CD4-positive, alpha-beta memory T cell (primary cell): ENCODE measurements around the gene SP3. TPM values are rescaled to one million over a fixed set of nuclear protein-coding genes. Genes with fewer than 3 reads are reported as not detected.
A peak's percentile ranks its signal among the peaks of the same experiment; 100 is the strongest.

Experiments
- CTCF ChIA-PET: fragments of 350-600 bp; sonication (Branson Sonifier 250); formaldehyde crosslinking; loops from one replicate; lab custom pipeline; 2021; ENCODE audit warnings: inconsistent platforms; ENCODE audit not compliant: partially characterized antibody; lab: Charles Lee
- POLR2A ChIA-PET: fragments of 350-600 bp; sonication (Branson Sonifier 250); formaldehyde crosslinking; loops from one replicate; lab custom pipeline; 2021; ENCODE audit not compliant: partially characterized antibody; lab: Charles Lee
- DNase-seq, 5 donors: peaks; one replicate each; pipeline versions ENCODE4 v3.0.0 to v3.0.0-alpha.2; 2020 to 2022; ENCODE audit warnings: mixed read lengths in 1 of 5
- H3K27ac ChIP-seq: one replicate; pipeline ENCODE4 v1.7.0; 2013; ENCODE audit warnings: low read depth, low read length
- H3K27me3 ChIP-seq: 2 replicates; pipeline ENCODE4 v1.7.0; 2013; ENCODE audit warnings: mild to moderate bottlenecking, low read length, moderate library complexity; ENCODE audit not compliant: insufficient read depth
- H3K36me3 ChIP-seq: 2 replicates; pipeline ENCODE4 v1.7.0; 2013; ENCODE audit warnings: mild to moderate bottlenecking, low read length, moderate library complexity; ENCODE audit not compliant: insufficient read depth
- H3K4me1 ChIP-seq: 2 replicates; pipeline ENCODE4 v1.7.0; 2013; ENCODE audit warnings: mild to moderate bottlenecking, low read length, moderate library complexity; ENCODE audit not compliant: insufficient read depth
- H3K4me3 ChIP-seq, 2 donors: one replicate each; pipeline ENCODE4 v1.7.0; 2013; ENCODE audit warnings: low read length in 2 of 2, mild to moderate bottlenecking in 1 of 2
- H3K9me3 ChIP-seq, 2 donors: one replicate each; pipeline ENCODE4 v1.7.0; 2013; ENCODE audit warnings: low read length in 2 of 2, control low read depth in 1 of 2; ENCODE audit not compliant: control insufficient read depth in 1 of 2
- H3K27ac Mint-ChIP-seq, 7 donors: one replicate each; pipeline ENCODE4 v1.8.0; 2020 to 2021; ENCODE audit warnings: mixed read lengths in 7 of 7, mild to moderate bottlenecking in 6 of 7, inconsistent platforms in 3 of 7, moderate library complexity in 3 of 7
- H3K27me3 Mint-ChIP-seq, 2 donors: one replicate each; pipeline ENCODE4 v1.8.0; 2020 to 2021; ENCODE audit warnings: mixed read lengths in 2 of 2
- H3K36me3 Mint-ChIP-seq, 2 donors: one replicate each; pipeline ENCODE4 v1.8.0; 2020 to 2021; ENCODE audit warnings: mixed read lengths in 2 of 2, inconsistent platforms in 1 of 2, mild to moderate bottlenecking in 1 of 2
- H3K4me1 Mint-ChIP-seq, 4 donors: one replicate each; pipeline ENCODE4 v1.8.0; 2020 to 2021; ENCODE audit warnings: mixed read lengths in 4 of 4, mild to moderate bottlenecking in 1 of 4
- H3K4me3 Mint-ChIP-seq, 8 donors: one replicate each; pipeline ENCODE4 v1.8.0; 2020 to 2021; ENCODE audit warnings: mixed read lengths in 8 of 8, mild to moderate bottlenecking in 7 of 8, moderate library complexity in 6 of 8, inconsistent platforms in 3 of 8
- H3K9me3 Mint-ChIP-seq, 8 donors: one replicate each; pipeline ENCODE4 v1.8.0; 2020 to 2021; ENCODE audit warnings: mixed read lengths in 8 of 8, mild to moderate bottlenecking in 5 of 8, inconsistent platforms in 3 of 8, moderate library complexity in 1 of 8
- intact Hi-C: fragments of 100-400 bp; cut with micrococcal nuclease; formaldehyde crosslinking; loops from one replicate; pipeline ENCODE4 v1.15.1; 2023
- polyA plus RNA-seq, 2 donors: library from polyadenylated mRNA; unstranded; fragments of 300-500 nt; fragmentation: Illumina TruSeq; gene quantifications; one replicate each; pipeline ENCODE4 v1.2.3, GENCODE V29; 2021
- total RNA-seq, 2 experiments: library from RNA; stranded (reverse); gene quantifications; one replicate each; pipeline ENCODE4 v1.2.3, GENCODE V29; 2021

Gene SP3
- total and polyA plus RNA-seq, 4 experiments from 2014 or later = 55.5 to 130 (median 100) TPM

- no peaks in the 10 kb centered on the region for H3K36me3 Mint-ChIP-seq
- intact Hi-C loops = no loop called here
- peaks cover 0 to under 1% (median 0%) of the 10 kb centered on the region in 8 donors for H3K9me3 Mint-ChIP-seq
- ChIA-PET POLR2A (no interaction called here), CTCF (no interaction called here)
- H3K4me1 ChIP-seq = no peaks in the 10 kb centered on the region
- H3K9me3 ChIP-seq = no peaks in the 10 kb centered on the region
- no peak overlapping the region for H3K4me3 ChIP-seq
- no peak overlapping the region for H3K27ac Mint-ChIP-seq
- H3K4me3 Mint-ChIP-seq = no peak overlapping the region
- no peak for DNase-seq
- H3K4me1 Mint-ChIP-seq = no peaks in the 10 kb centered on the region
- H3K36me3 ChIP-seq = no peaks in the 10 kb centered on the region
- no peaks in the 10 kb centered on the region for H3K27me3 ChIP-seq
- no peak overlapping the region for H3K27ac ChIP-seq
- peaks cover 3 to 5% of the 10 kb centered on the region in 2 donors for H3K27me3 Mint-ChIP-seq
These were observed 16.3 kb upstream of the SP3 start for GRCh38 chr2:173981520-173981919.

- no peaks in the 10 kb centered on the region for H3K27me3 ChIP-seq
- H3K27ac ChIP-seq = no peak overlapping the region
- H3K4me3 ChIP-seq = no peak overlapping the region
- ChIA-PET CTCF (no interaction called here), POLR2A (interaction anchor here (1.3 kb wide), 1 partner anchor 14 kb away, joined by 5 read pairs; no protein-coding TSS in a partner anchor)
- H3K36me3 ChIP-seq = no peaks in the 10 kb centered on the region
- no peaks in the 10 kb centered on the region for H3K36me3 Mint-ChIP-seq
- H3K27me3 Mint-ChIP-seq = peaks cover 6 to 9% of the 10 kb centered on the region in 2 donors
- no peaks in the 10 kb centered on the region for H3K4me1 Mint-ChIP-seq
- H3K9me3 Mint-ChIP-seq = no peaks in the 10 kb centered on the region
- intact Hi-C loops = no loop called here
- H3K4me3 Mint-ChIP-seq = no peak overlapping the region
- DNase-seq = no peak
- no peaks in the 10 kb centered on the region for H3K9me3 ChIP-seq
- H3K4me1 ChIP-seq = no peaks in the 10 kb centered on the region
- H3K27ac Mint-ChIP-seq = no peak overlapping the region
These were observed 14.7 kb upstream of the SP3 start for GRCh38 chr2:173979751-173980351.

- ChIA-PET POLR2A (no interaction called here), CTCF (interaction anchor here (0.5 kb wide), 1 partner anchor 466 kb away, joined by 4 read pairs; no protein-coding TSS in a partner anchor)
- no peak for DNase-seq
These were observed 13.3 kb upstream of the SP3 start for GRCh38 chr2:173978447-173978846.

GRCh38 chr2:173972636-173973035 is 7.5 kb upstream of the SP3 start:
- intact Hi-C loops = no loop called here
- no peaks in the 10 kb centered on the region for H3K36me3 Mint-ChIP-seq
- no peak for DNase-seq
- H3K9me3 Mint-ChIP-seq = no peaks in the 10 kb centered on the region
- H3K4me3 ChIP-seq = no peak overlapping the region
- H3K4me1 Mint-ChIP-seq = peaks cover 0 to 2% (median 0%) of the 10 kb centered on the region in 4 donors
- no peaks in the 10 kb centered on the region for H3K36me3 ChIP-seq
- no peaks in the 10 kb centered on the region for H3K4me1 ChIP-seq
- POLR2A ChIA-PET = no interaction called here
- no peak overlapping the region for H3K27ac ChIP-seq
- CTCF ChIA-PET = no interaction called here
- no peak overlapping the region for H3K4me3 Mint-ChIP-seq
- peaks cover 2 to 8% of the 10 kb centered on the region in 2 donors for H3K27me3 Mint-ChIP-seq
- no peaks in the 10 kb centered on the region for H3K9me3 ChIP-seq
- no peaks in the 10 kb centered on the region for H3K27me3 ChIP-seq
- no peak overlapping the region for H3K27ac Mint-ChIP-seq

More at GRCh38 chr2:173978447-173978846, 13.3 kb upstream of the SP3 start:
- no peak overlapping the region for H3K4me3 ChIP-seq
- H3K36me3 ChIP-seq = no peaks in the 10 kb centered on the region
- Mint-ChIP-seq H3K4me3 (no peak overlapping the region), H3K9me3 (no peaks in the 10 kb centered on the region), H3K27me3 (peaks cover 6 to 10% of the 10 kb centered on the region in 2 donors), H3K36me3 (no peaks in the 10 kb centered on the region), H3K27ac (no peak overlapping the region), H3K4me1 (no peaks in the 10 kb centered on the region)
- intact Hi-C loops = no loop called here
- no peaks in the 10 kb centered on the region for H3K9me3 ChIP-seq
- no peaks in the 10 kb centered on the region for H3K4me1 ChIP-seq
- no peak overlapping the region for H3K27ac ChIP-seq
- no peaks in the 10 kb centered on the region for H3K27me3 ChIP-seq

GRCh38 chr2:173972165-173972564 is 7.0 kb upstream of the SP3 start:
- H3K27ac Mint-ChIP-seq = no peak overlapping the region

GRCh38 chr2:173970516-173970924 is 5.3 kb upstream of the SP3 start:
- no peaks in the 10 kb centered on the region for H3K36me3 ChIP-seq
- H3K9me3 ChIP-seq = no peaks in the 10 kb centered on the region
- H3K4me1 ChIP-seq = peaks cover 10% of the 10 kb centered on the region
- no peaks in the 10 kb centered on the region for H3K9me3 Mint-ChIP-seq
- no peak for DNase-seq
- no peak overlapping the region for H3K4me3 Mint-ChIP-seq
- intact Hi-C loops = no loop called here
- peaks cover 0 to 5% of the 10 kb centered on the region in 2 donors for H3K36me3 Mint-ChIP-seq
- H3K27me3 ChIP-seq = no peaks in the 10 kb centered on the region
- no peak overlapping the region for H3K27ac ChIP-seq
- POLR2A ChIA-PET = interaction anchor here (0.7 kb wide), 1 partner anchor 21 kb away, joined by 3 read pairs; no protein-coding TSS in a partner anchor
- H3K4me3 ChIP-seq = no peak overlapping the region
- CTCF ChIA-PET = interaction anchor here (0.5 to 1.0 kb wide), 2 partner anchors 41 to 77 kb away, joined by 3 read pairs; no protein-coding TSS in a partner anchor
- peaks cover 9 to 16% (median 14%) of the 10 kb centered on the region in 4 donors for H3K4me1 Mint-ChIP-seq
- H3K27me3 Mint-ChIP-seq = peaks cover 2 to 5% of the 10 kb centered on the region in 2 donors
- H3K27ac Mint-ChIP-seq = peak overlapping the region in 1 of 7 donors; percentile 30

More at GRCh38 chr2:173972165-173972564, 7.0 kb upstream of the SP3 start:
- CTCF ChIA-PET = no interaction called here
- no peak overlapping the region for H3K27ac ChIP-seq
- no peak overlapping the region for H3K4me3 ChIP-seq
- intact Hi-C loops = no loop called here
- peaks cover 0 to 2% (median under 1%) of the 10 kb centered on the region in 4 donors for H3K4me1 Mint-ChIP-seq
- no peaks in the 10 kb centered on the region for H3K36me3 Mint-ChIP-seq
- peaks cover 2 to 8% of the 10 kb centered on the region in 2 donors for H3K27me3 Mint-ChIP-seq
- no peaks in the 10 kb centered on the region for H3K4me1 ChIP-seq
- H3K27me3 ChIP-seq = no peaks in the 10 kb centered on the region
- POLR2A ChIA-PET = no interaction called here
- H3K9me3 Mint-ChIP-seq = no peaks in the 10 kb centered on the region
- DNase-seq = no peak
- no peaks in the 10 kb centered on the region for H3K36me3 ChIP-seq
- no peaks in the 10 kb centered on the region for H3K9me3 ChIP-seq
- H3K4me3 Mint-ChIP-seq = no peak overlapping the region

GRCh38 chr2:173969886-173970285 is 4.7 kb upstream of the SP3 start:
- H3K4me1 Mint-ChIP-seq = peaks cover 9 to 20% (median 15%) of the 10 kb centered on the region in 4 donors
- peaks cover under 1 to 2% of the 10 kb centered on the region in 2 donors for H3K27me3 Mint-ChIP-seq
- POLR2A ChIA-PET = no interaction called here
- peaks cover 0 to 2% (median 0%) of the 10 kb centered on the region in 8 donors for H3K9me3 Mint-ChIP-seq
- CTCF ChIA-PET = interaction anchor here (1.0 kb wide), 1 partner anchor 42 kb away, joined by 3 read pairs; no protein-coding TSS in a partner anchor
- no peak for DNase-seq
- intact Hi-C loops = loop anchor here (10.0 kb wide), 1 partner anchor 625 kb away; the partner anchor contains the start of gene WIPF1
- H3K27ac ChIP-seq = no peak overlapping the region
- no peaks in the 10 kb centered on the region for H3K36me3 ChIP-seq
- H3K4me3 ChIP-seq = no peak overlapping the region
- H3K4me3 Mint-ChIP-seq = no peak overlapping the region
- no peak overlapping the region for H3K27ac Mint-ChIP-seq
- peaks cover 10% of the 10 kb centered on the region for H3K4me1 ChIP-seq
- H3K9me3 ChIP-seq = no peaks in the 10 kb centered on the region
- no peaks in the 10 kb centered on the region for H3K27me3 ChIP-seq
- H3K36me3 Mint-ChIP-seq = peaks cover 0 to 9% of the 10 kb centered on the region in 2 donors
